ENCODE results near the gene TJP1.

GRCh38 chr15:29753506-29753905 lies 68.8 kb downstream of the TJP1 start:
- TF ChIP-seq CTCF (IDR thresholded peaks at IDR 0.05) (no peak), ZFX (IDR thresholded peaks at IDR 0.05; ENCODE audit: borderline replicate concordance) (no peak)

Measured in 22Rv1 (cell line).